GM23338 (cell line): ENCODE measurements around the gene ZFX. TPM values are rescaled to one million over a fixed set of nuclear protein-coding genes. Genes with fewer than 3 reads are reported as not detected.

Experiments used
- ATAC-seq: fragments of 200-7000 bp; cut with Tn5 transposase; 3 replicates; pipeline ENCODE4 v1.9.1; 2020
- DNase-seq: peaks from one replicate; pipeline ENCODE4 v3.0.0-alpha.2; 2015; ENCODE audit warnings: low spot score
- H2AFZ ChIP-seq: fragments of 200-600 bp; sonication (generic); 2 replicates; pipeline ENCODE4 v1.8.0; 2016; ENCODE audit warnings: antibody characterized with exemption, mild to moderate bottlenecking, moderate library complexity
- H3F3A ChIP-seq: fragments of 200-600 bp; sonication (generic); replicated peaks from 2 replicates; pipeline ENCODE4 v1.8.0; 2017; ENCODE audit warnings: antibody characterized with exemption, mixed run types, low read depth
- H3K27ac ChIP-seq: fragments of 200-600 bp; sonication (generic); 2 replicates; pipeline ENCODE4 v1.6.1; 2016; ENCODE audit warnings: low read depth
- H3K27me3 ChIP-seq: fragments of 200-600 bp; sonication (generic); 2 replicates; pipeline ENCODE4 v1.8.0; 2016; ENCODE audit warnings: mild to moderate bottlenecking, mixed run types, moderate library complexity; ENCODE audit not compliant: insufficient read depth
- H3K36me3 ChIP-seq: fragments of 200-600 bp; sonication (generic); 2 replicates; pipeline ENCODE4 v1.8.0; 2016; ENCODE audit warnings: mild to moderate bottlenecking; ENCODE audit not compliant: insufficient read depth
- H3K4me1 ChIP-seq: fragments of 200-600 bp; sonication (generic); 2 replicates; pipeline ENCODE4 v1.8.0; 2016; ENCODE audit warnings: mild to moderate bottlenecking, moderate library complexity; ENCODE audit not compliant: insufficient read depth
- H3K4me2 ChIP-seq: fragments of 200-600 bp; sonication (generic); 2 replicates; pipeline ENCODE4 v1.7.1; 2017; ENCODE audit warnings: mixed run types
- H3K4me3 ChIP-seq: fragments of 200-600 bp; sonication (generic); 2 replicates; pipeline ENCODE4 v1.6.1; 2016; ENCODE audit warnings: mixed run types
- H3K79me2 ChIP-seq: fragments of 200-600 bp; sonication (generic); replicated peaks from 2 replicates; pipeline ENCODE4 v1.8.0; 2017; ENCODE audit warnings: mild to moderate bottlenecking; ENCODE audit not compliant: insufficient read depth
- H3K9me2 ChIP-seq: fragments of 200-600 bp; sonication (generic); 2 replicates; pipeline ENCODE4 v1.8.0; 2017; ENCODE audit not compliant: insufficient read depth
- H4K20me1 ChIP-seq: fragments of 200-600 bp; sonication (generic); replicated peaks from 2 replicates; pipeline ENCODE4 v1.8.0; 2017; ENCODE audit warnings: mild to moderate bottlenecking; ENCODE audit not compliant: insufficient read depth
- H3K27ac Mint-ChIP-seq: 2 replicates; pipeline ENCODE4 v1.8.0; 2020; ENCODE audit warnings: inconsistent platforms, mild to moderate bottlenecking, moderate library complexity, mixed read lengths
- H3K27me3 Mint-ChIP-seq: 3 replicates; pipeline ENCODE4 v1.8.0; 2022; ENCODE audit warnings: low read depth, mild to moderate bottlenecking, moderate library complexity, mixed read lengths, inconsistent platforms; ENCODE audit not compliant: insufficient read depth, poor library complexity
- H3K36me3 Mint-ChIP-seq: 3 replicates; pipeline ENCODE4 v1.8.0; 2021; ENCODE audit warnings: low read depth, mild to moderate bottlenecking, inconsistent platforms, moderate library complexity, mixed read lengths
- H3K4me1 Mint-ChIP-seq: 3 replicates; pipeline ENCODE4 v1.8.0; 2020; ENCODE audit warnings: mild to moderate bottlenecking, inconsistent platforms, mixed read lengths
- H3K4me3 Mint-ChIP-seq: 3 replicates; pipeline ENCODE4 v1.8.0; 2021; ENCODE audit warnings: moderate library complexity, mild to moderate bottlenecking, inconsistent platforms, mixed read lengths
- H3K9me3 Mint-ChIP-seq: 3 replicates; pipeline ENCODE4 v1.8.0; 2020; ENCODE audit warnings: moderate library complexity, mild to moderate bottlenecking, inconsistent platforms, mixed read lengths
- CREB1 ChIP-seq: fragments of 250-450 bp; sonication (Bioruptor Pico); IDR thresholded peaks from 2 replicates; pipeline ENCODE4 v1.5.0; 2020; ENCODE audit warnings: low read depth, mild to moderate bottlenecking, moderate library complexity
- EZH2 ChIP-seq: fragments of 200-600 bp; sonication (generic); IDR thresholded peaks from one replicate; pipeline ENCODE4 v1.8.0; 2017; ENCODE audit warnings: antibody characterized with exemption, mild to moderate bottlenecking, low read depth; ENCODE audit not compliant: unreplicated experiment
- EZH2phosphoT487 ChIP-seq: fragments of 200-600 bp; sonication (generic); IDR thresholded peaks from one replicate; pipeline ENCODE4 v1.8.1; 2018; ENCODE audit warnings: antibody characterized with exemption; ENCODE audit not compliant: unreplicated experiment
- JUNB ChIP-seq: IDR thresholded peaks from one replicate; pipeline ENCODE4 v1.6.1; 2016; ENCODE audit warnings: antibody characterized with exemption; ENCODE audit not compliant: unreplicated experiment
- NANOG ChIP-seq: IDR thresholded peaks from 2 replicates; pipeline ENCODE4 v1.6.1; 2016; ENCODE audit warnings: antibody characterized with exemption, borderline replicate concordance
- POLR2AphosphoS5 ChIP-seq: IDR thresholded peaks from 2 replicates; pipeline ENCODE4 v1.6.1; 2016; ENCODE audit warnings: antibody characterized with exemption, low read depth
- STAT1 ChIP-seq: IDR thresholded peaks from one replicate; pipeline ENCODE4 v1.6.1; 2016; ENCODE audit warnings: antibody characterized with exemption; ENCODE audit not compliant: unreplicated experiment
- ZNF114 ChIP-seq: fragments of 250-450 bp; sonication (Bioruptor Pico); IDR thresholded peaks from 2 replicates; pipeline ENCODE4 v1.5.0; 2020; ENCODE audit warnings: mild to moderate bottlenecking, moderate library complexity
- ZNF331 ChIP-seq: fragments of 250-450 bp; sonication (Bioruptor Pico); IDR thresholded peaks from 2 replicates; pipeline ENCODE4 v1.5.0; 2020; ENCODE audit warnings: low read depth, mild to moderate bottlenecking, moderate library complexity
- long read RNA-seq: library from polyadenylated mRNA; unstranded; transcript quantifications from one replicate; pipeline ENCODE4 v2.0.0, GENCODE V29; 2020; ENCODE audit not compliant: unreplicated experiment
- polyA plus RNA-seq: library from polyadenylated mRNA; unstranded; fragments of >200 nt; fragmentation: Nextera tagmentation; extraction: Ambion mirVana; gene quantifications from 2 replicates; pipeline ENCODE4 v1.2.1, GENCODE V29; 2016
- total RNA-seq: library from RNA; depleted of rRNA; stranded (reverse); fragments of >200 nt; shearing (Covaris generic); gene quantifications from 2 replicates; pipeline ENCODE4 v1.2.3, GENCODE V29; 2014; rRNA removed
- TF ChIP-seq, protein P1 (sequence below): IDR thresholded peaks from 2 replicates; pipeline ENCODE4 v1.6.1; 2016; ENCODE audit warnings: antibody characterized with exemption
- TF ChIP-seq, protein P2 (sequence below): IDR thresholded peaks from one replicate; pipeline ENCODE4 v1.6.1; 2018; ENCODE audit warnings: antibody characterized with exemption; ENCODE audit not compliant: unreplicated experiment
- TF ChIP-seq, protein P3 (sequence below): fragments of 250-450 bp; sonication (Bioruptor Pico); IDR thresholded peaks from 2 replicates; pipeline ENCODE4 v1.5.0; 2020; ENCODE audit warnings: mild to moderate bottlenecking, moderate library complexity
- TF ChIP-seq, protein P4 (sequence below), 2 experiments: fragments of 200-600 bp in 1 of 2; sonication (generic) in 1 of 2; conservative IDR thresholded peaks; 2 replicates each; pipeline versions ENCODE4 v1.5.1 to v1.6.1; 2016 to 2017; ENCODE audit warnings: antibody characterized with exemption in 2 of 2, low read depth in 2 of 2, mild to moderate bottlenecking in 2 of 2, moderate library complexity in 1 of 2

The ZFX gene
- 15.4 and 15.9 TPM in 2 replicates for total RNA-seq
- polyA plus RNA-seq: 8.3 and 11.0 TPM in 2 replicates
- long read RNA-seq, partial matches to known transcripts: 1 of 3 reads
- long read RNA-seq, other reads (novel, unspliced or antisense): 2 of 3 reads

DNA sequence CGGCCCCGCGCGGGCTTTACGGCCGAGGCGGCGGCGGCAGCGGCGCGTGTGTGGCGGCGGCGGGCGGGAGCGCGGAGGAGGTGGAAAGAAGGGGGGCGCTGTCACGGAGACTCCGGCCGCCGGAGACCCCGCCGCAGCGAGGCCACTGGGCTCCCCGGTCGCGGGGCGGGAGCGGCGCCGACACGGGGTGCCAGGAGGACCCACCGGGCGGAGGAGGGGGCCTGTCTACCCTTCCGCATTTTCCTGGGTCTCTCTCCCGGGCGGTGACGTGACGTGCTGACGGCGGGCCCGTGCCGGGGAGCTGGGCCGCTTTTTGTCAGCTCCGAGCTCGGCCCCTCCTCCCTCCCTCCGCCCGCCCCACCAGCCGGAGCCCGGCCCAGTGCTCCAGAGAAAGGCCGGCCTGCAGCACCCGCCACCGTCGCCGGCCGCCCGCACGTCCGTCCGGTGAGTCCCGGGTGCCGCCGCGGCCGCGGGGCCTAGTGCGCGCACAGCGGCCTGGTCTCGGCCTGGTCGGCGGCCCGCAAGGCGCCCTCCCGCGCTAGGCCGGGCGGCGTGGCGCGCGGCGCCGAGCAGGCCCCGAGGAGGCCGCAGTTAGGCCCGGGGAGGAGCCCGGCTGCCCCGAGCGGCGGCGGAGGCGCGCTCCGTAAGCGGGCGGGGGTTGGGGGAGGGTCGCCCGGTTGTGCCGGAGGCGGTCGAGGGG lies at the start of gene ZFX:
Gene ZFX, plus strand, starts transcription at position 379 of the 700 bp plus-strand sequence. CDS start 23,014 bp downstream, outside the sequence.
- Histone ChIP-seq H3K4me3 (peak within 1 kb of the TSS; percentile 88), H3K36me3 (no peaks in the 10 kb centered on the region), H3K27ac (peak within 1 kb of the TSS; percentile 99), H2AFZ (no peak within 1 kb of the TSS), H3K4me2 (peak within 1 kb of the TSS; percentile 80), H3K79me2 (peaks cover 40% of the 10 kb centered on the region), H3K9me2 (no peaks in the 10 kb centered on the region), H3K27me3 (no peaks in the 10 kb centered on the region), H4K20me1 (no peaks in the 10 kb centered on the region), H3K4me1 (peaks cover 27% of the 10 kb centered on the region), H3F3A (peaks cover 6% of the 10 kb centered on the region; the same call in 1 of the 2 replicates)
- Mint-ChIP-seq H3K27ac (peak within 1 kb of the TSS; percentile 94), H3K4me1 (peaks cover 49% of the 10 kb centered on the region), H3K36me3 (peaks cover 11% of the 10 kb centered on the region), H3K9me3 (no peaks in the 10 kb centered on the region; the same call in 2 of the 3 replicates), H3K27me3 (no peaks in the 10 kb centered on the region), H3K4me3 (peak within 1 kb of the TSS; percentile 91)
- no peak for DNase-seq
- TF ChIP-seq, protein P1, sequence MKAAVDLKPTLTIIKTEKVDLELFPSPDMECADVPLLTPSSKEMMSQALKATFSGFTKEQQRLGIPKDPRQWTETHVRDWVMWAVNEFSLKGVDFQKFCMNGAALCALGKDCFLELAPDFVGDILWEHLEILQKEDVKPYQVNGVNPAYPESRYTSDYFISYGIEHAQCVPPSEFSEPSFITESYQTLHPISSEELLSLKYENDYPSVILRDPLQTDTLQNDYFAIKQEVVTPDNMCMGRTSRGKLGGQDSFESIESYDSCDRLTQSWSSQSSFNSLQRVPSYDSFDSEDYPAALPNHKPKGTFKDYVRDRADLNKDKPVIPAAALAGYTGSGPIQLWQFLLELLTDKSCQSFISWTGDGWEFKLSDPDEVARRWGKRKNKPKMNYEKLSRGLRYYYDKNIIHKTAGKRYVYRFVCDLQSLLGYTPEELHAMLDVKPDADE: no peak
- TF ChIP-seq ZNF114 (no peak), POLR2AphosphoS5 (no peak), EZH2phosphoT487 (no peak), EZH2 (no peak), ZNF331 (CRISPR knock-in tag) (no peak), CREB1 (no peak), STAT1 (no peak), NANOG (no peak), JUNB (no peak)
- TF ChIP-seq, protein P2, sequence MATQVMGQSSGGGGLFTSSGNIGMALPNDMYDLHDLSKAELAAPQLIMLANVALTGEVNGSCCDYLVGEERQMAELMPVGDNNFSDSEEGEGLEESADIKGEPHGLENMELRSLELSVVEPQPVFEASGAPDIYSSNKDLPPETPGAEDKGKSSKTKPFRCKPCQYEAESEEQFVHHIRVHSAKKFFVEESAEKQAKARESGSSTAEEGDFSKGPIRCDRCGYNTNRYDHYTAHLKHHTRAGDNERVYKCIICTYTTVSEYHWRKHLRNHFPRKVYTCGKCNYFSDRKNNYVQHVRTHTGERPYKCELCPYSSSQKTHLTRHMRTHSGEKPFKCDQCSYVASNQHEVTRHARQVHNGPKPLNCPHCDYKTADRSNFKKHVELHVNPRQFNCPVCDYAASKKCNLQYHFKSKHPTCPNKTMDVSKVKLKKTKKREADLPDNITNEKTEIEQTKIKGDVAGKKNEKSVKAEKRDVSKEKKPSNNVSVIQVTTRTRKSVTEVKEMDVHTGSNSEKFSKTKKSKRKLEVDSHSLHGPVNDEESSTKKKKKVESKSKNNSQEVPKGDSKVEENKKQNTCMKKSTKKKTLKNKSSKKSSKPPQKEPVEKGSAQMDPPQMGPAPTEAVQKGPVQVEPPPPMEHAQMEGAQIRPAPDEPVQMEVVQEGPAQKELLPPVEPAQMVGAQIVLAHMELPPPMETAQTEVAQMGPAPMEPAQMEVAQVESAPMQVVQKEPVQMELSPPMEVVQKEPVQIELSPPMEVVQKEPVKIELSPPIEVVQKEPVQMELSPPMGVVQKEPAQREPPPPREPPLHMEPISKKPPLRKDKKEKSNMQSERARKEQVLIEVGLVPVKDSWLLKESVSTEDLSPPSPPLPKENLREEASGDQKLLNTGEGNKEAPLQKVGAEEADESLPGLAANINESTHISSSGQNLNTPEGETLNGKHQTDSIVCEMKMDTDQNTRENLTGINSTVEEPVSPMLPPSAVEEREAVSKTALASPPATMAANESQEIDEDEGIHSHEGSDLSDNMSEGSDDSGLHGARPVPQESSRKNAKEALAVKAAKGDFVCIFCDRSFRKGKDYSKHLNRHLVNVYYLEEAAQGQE: no peak
- TF ChIP-seq, protein P3, sequence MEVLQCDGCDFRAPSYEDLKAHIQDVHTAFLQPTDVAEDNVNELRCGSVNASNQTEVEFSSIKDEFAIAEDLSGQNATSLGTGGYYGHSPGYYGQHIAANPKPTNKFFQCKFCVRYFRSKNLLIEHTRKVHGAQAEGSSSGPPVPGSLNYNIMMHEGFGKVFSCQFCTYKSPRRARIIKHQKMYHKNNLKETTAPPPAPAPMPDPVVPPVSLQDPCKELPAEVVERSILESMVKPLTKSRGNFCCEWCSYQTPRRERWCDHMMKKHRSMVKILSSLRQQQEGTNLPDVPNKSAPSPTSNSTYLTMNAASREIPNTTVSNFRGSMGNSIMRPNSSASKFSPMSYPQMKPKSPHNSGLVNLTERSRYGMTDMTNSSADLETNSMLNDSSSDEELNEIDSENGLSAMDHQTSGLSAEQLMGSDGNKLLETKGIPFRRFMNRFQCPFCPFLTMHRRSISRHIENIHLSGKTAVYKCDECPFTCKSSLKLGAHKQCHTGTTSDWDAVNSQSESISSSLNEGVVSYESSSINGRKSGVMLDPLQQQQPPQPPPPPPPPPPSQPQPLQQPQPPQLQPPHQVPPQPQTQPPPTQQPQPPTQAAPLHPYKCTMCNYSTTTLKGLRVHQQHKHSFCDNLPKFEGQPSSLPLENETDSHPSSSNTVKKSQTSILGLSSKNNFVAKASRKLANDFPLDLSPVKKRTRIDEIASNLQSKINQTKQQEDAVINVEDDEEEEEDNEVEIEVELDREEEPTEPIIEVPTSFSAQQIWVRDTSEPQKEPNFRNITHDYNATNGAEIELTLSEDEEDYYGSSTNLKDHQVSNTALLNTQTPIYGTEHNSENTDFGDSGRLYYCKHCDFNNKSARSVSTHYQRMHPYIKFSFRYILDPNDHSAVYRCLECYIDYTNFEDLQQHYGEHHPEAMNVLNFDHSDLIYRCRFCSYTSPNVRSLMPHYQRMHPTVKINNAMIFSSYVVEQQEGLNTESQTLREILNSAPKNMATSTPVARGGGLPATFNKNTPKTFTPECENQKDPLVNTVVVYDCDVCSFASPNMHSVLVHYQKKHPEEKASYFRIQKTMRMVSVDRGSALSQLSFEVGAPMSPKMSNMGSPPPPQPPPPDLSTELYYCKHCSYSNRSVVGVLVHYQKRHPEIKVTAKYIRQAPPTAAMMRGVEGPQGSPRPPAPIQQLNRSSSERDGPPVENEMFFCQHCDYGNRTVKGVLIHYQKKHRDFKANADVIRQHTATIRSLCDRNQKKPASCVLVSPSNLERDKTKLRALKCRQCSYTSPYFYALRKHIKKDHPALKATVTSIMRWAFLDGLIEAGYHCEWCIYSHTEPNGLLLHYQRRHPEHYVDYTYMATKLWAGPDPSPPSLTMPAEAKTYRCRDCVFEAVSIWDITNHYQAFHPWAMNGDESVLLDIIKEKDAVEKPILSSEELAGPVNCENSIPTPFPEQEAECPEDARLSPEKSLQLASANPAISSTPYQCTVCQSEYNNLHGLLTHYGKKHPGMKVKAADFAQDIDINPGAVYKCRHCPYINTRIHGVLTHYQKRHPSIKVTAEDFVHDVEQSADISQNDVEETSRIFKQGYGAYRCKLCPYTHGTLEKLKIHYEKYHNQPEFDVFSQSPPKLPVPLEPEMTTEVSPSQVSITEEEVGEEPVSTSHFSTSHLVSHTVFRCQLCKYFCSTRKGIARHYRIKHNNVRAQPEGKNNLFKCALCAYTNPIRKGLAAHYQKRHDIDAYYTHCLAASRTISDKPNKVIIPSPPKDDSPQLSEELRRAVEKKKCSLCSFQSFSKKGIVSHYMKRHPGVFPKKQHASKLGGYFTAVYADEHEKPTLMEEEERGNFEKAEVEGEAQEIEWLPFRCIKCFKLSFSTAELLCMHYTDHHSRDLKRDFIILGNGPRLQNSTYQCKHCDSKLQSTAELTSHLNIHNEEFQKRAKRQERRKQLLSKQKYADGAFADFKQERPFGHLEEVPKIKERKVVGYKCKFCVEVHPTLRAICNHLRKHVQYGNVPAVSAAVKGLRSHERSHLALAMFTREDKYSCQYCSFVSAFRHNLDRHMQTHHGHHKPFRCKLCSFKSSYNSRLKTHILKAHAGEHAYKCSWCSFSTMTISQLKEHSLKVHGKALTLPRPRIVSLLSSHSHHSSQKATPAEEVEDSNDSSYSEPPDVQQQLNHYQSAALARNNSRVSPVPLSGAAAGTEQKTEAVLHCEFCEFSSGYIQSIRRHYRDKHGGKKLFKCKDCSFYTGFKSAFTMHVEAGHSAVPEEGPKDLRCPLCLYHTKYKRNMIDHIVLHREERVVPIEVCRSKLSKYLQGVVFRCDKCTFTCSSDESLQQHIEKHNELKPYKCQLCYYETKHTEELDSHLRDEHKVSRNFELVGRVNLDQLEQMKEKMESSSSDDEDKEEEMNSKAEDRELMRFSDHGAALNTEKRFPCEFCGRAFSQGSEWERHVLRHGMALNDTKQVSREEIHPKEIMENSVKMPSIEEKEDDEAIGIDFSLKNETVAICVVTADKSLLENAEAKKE (CRISPR knock-in tag): no peak
- TF ChIP-seq, protein P4, sequence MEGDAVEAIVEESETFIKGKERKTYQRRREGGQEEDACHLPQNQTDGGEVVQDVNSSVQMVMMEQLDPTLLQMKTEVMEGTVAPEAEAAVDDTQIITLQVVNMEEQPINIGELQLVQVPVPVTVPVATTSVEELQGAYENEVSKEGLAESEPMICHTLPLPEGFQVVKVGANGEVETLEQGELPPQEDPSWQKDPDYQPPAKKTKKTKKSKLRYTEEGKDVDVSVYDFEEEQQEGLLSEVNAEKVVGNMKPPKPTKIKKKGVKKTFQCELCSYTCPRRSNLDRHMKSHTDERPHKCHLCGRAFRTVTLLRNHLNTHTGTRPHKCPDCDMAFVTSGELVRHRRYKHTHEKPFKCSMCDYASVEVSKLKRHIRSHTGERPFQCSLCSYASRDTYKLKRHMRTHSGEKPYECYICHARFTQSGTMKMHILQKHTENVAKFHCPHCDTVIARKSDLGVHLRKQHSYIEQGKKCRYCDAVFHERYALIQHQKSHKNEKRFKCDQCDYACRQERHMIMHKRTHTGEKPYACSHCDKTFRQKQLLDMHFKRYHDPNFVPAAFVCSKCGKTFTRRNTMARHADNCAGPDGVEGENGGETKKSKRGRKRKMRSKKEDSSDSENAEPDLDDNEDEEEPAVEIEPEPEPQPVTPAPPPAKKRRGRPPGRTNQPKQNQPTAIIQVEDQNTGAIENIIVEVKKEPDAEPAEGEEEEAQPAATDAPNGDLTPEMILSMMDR (conservative IDR thresholded peaks at IDR 0.05; ENCODE audit: low read depth in 2 of 2): no peak
- ATAC-seq: peak; percentile 36
